Ascending aorta (tissue), 2 donors: ENCODE measurements around the gene PLEKHH3. TPM values are rescaled to one million over a fixed set of nuclear protein-coding genes. Genes with fewer than 3 reads are reported as not detected.
"Not testable (repeated sequence)": the region's sequence is repeated elsewhere in the genome, so short reads cannot be mapped to it uniquely, and the experiment has no call there.

ENCODE experiments used
- DNase-seq, 2 donors: peaks; one replicate each; pipeline ENCODE4 v3.0.0-alpha.2; 2019; ENCODE audit warnings: low spot score in 2 of 2
- H3K27ac ChIP-seq, 2 donors: fragments of 200-600 bp; sonication (generic); one replicate each; pipeline ENCODE4 v1.5.1; 2016 to 2017; ENCODE audit warnings: mild to moderate bottlenecking in 1 of 2
- H3K27me3 ChIP-seq: fragments of 200-600 bp; sonication (generic); one replicate; pipeline ENCODE4 v1.5.1; 2017
- H3K36me3 ChIP-seq, 2 donors: fragments of 200-600 bp; sonication (generic); one replicate each; pipeline ENCODE4 v1.5.1; 2016
- H3K4me1 ChIP-seq, 2 donors: fragments of 200-600 bp; sonication (generic); one replicate each; pipeline ENCODE4 v1.5.1; 2016 to 2017; ENCODE audit warnings: mild to moderate bottlenecking in 1 of 2
- H3K4me3 ChIP-seq, 2 donors: fragments of 200-600 bp; sonication (generic); one replicate each; pipeline ENCODE4 v1.5.1; 2016 to 2017; ENCODE audit warnings: mild to moderate bottlenecking in 1 of 2
- H3K9me3 ChIP-seq, 2 donors: fragments of 200-600 bp; sonication (generic); one replicate each; pipeline ENCODE4 v1.5.1; 2016
- CTCF ChIP-seq, 3 experiments: fragments of 200-600 bp in 2 of 3; fragments of 450-650 bp in 1 of 3; sonication (generic) in 2 of 3; IDR thresholded peaks; one replicate each; pipeline ENCODE4 v1.5.1; 2016 to 2019; ENCODE audit warnings: antibody characterized with exemption in 3 of 3, mild to moderate bottlenecking in 1 of 3, moderate library complexity in 1 of 3
- intact Hi-C: fragments of 100-400 bp; cut with DNase I; formaldehyde crosslinking; loops from one replicate; pipeline ENCODE4 v1.15.1; 2023
- total RNA-seq: library from RNA; depleted of rRNA; stranded (reverse); fragments of >200 nt; gene quantifications from one replicate; pipeline ENCODE4 v1.1.0, GENCODE V29; 2016

Gene PLEKHH3
- total RNA-seq, 1 donor from 2014 or later: 105 TPM

- Histone ChIP-seq H3K9me3 (no peaks in the 10 kb centered on the region), H3K27me3 (no peaks in the 10 kb centered on the region), H3K4me3 (no peak overlapping the region), H3K36me3 (no peaks in the 10 kb centered on the region), H3K4me1 (no peaks in the 10 kb centered on the region), H3K27ac (no peak overlapping the region)
- intact Hi-C loops: no loop called here
- DNase-seq: no peak
- TF ChIP-seq CTCF (IDR thresholded peaks at IDR 0.05): no peak
These were observed 37.2 kb downstream of the PLEKHH3 start for GRCh38 chr17:42639525-42640113.

- H3K4me1 ChIP-seq: no peaks in the 10 kb centered on the region
- H3K36me3 ChIP-seq: no peaks in the 10 kb centered on the region
- intact Hi-C loops: no loop called here
- H3K27me3 ChIP-seq: no peaks in the 10 kb centered on the region
- no peak overlapping the region for H3K27ac ChIP-seq
- DNase-seq: no peak
- TF ChIP-seq CTCF (IDR thresholded peaks at IDR 0.05): no peak
- H3K9me3 ChIP-seq: no peaks in the 10 kb centered on the region
- no peak overlapping the region for H3K4me3 ChIP-seq
These were observed 43.8 kb downstream of the PLEKHH3 start for GRCh38 chr17:42632949-42633444.

- Histone ChIP-seq H3K36me3 (no peaks in the 10 kb centered on the region), H3K27me3 (no peaks in the 10 kb centered on the region), H3K4me1 (no peaks in the 10 kb centered on the region), H3K27ac (no peak overlapping the region), H3K9me3 (no peaks in the 10 kb centered on the region), H3K4me3 (no peak overlapping the region)
- TF ChIP-seq CTCF (IDR thresholded peaks at IDR 0.05): no peak
- intact Hi-C loops: no loop called here
- DNase-seq: no peak
These were observed 47.3 kb downstream of the PLEKHH3 start for GRCh38 chr17:42629411-42630009.

GRCh38 chr17:42627032-42627764 lies 49.6 kb downstream of the PLEKHH3 start:
- H3K4me1 ChIP-seq, H3K27ac ChIP-seq, H3K9me3 ChIP-seq, H3K27me3 ChIP-seq, intact Hi-C loops, DNase-seq, H3K36me3 ChIP-seq, H3K4me3 ChIP-seq: not testable (repeated sequence)

GRCh38 chr17:42623732-42624596 lies 52.8 kb downstream of the PLEKHH3 start:
- no peaks in the 10 kb centered on the region for H3K27me3 ChIP-seq
- no peaks in the 10 kb centered on the region for H3K4me1 ChIP-seq
- intact Hi-C loops: no loop called here
- H3K4me3 ChIP-seq: no peak overlapping the region
- H3K9me3 ChIP-seq: no peaks in the 10 kb centered on the region
- no peak overlapping the region for H3K27ac ChIP-seq
- no peaks in the 10 kb centered on the region for H3K36me3 ChIP-seq
- no peak for DNase-seq
- TF ChIP-seq CTCF (IDR thresholded peaks at IDR 0.05): no peak
